NCI-H187 (cell line): ENCODE data around the gene ZNF626.
"Not testable (repeated sequence)": the region's sequence is repeated elsewhere in the genome, so short reads cannot be mapped to it uniquely, and the experiment has no call there.

Experiments used
- DNase-seq, 2 experiments: peaks; one replicate each; lab custom pipeline; 2025; lab: John Stamatoyannopoulos, UW

ZNF626 gene

GRCh38 chr19:20661150-20661819 is at the start of gene ZNF626:
Gene ZNF626 (minus strand): TSS chr19:20661571. CDS start chr19:20661446, 125 bp downstream.
- peak; percentile 77 to 89 for DNase-seq

DNA sequence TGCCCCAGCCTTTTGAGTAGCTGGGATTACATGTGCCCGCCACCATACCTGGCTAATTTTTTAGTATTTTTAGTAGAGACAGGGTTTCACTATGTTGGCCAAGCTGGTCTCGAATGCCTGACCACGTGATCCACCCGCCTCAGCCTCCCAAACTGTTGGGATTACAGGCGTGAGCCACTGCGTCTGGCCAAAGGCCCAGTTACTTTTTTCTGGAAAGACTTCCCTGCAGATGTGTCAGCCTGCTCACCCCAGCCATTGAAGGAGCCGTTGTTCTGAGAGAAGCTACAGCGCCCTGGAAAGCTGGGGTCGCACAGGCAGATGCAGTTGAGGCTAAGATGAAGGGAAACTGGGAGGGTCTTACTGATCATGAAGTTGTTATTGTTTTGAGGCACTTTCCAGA is 7.9 kb upstream of the ZNF626 start:
- DNase-seq, result no peak

DNA sequence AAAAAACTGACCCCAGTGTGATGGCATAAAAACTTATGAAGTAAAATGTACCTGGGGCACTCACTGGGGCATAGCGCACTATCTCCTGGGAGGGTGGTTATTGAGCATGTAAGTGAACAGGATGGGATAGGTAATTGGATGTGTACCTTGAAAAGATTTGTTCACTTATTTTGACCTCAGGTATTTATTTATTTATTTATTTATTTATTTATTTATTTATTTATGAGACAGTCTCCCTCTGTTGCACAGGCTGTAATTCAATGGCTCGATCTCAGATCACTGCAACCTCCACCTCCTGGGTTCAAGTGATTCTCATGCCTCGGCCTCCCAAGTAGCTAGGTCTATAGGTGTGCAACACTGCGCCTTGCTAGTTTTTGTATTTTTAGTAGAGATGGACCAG is 5.9 kb upstream of the ZNF626 start:
- no peak for DNase-seq

GRCh38 chr19:20664901-20665781 is 3.8 kb upstream of the ZNF626 start:
- no peak for DNase-seq

DNA sequence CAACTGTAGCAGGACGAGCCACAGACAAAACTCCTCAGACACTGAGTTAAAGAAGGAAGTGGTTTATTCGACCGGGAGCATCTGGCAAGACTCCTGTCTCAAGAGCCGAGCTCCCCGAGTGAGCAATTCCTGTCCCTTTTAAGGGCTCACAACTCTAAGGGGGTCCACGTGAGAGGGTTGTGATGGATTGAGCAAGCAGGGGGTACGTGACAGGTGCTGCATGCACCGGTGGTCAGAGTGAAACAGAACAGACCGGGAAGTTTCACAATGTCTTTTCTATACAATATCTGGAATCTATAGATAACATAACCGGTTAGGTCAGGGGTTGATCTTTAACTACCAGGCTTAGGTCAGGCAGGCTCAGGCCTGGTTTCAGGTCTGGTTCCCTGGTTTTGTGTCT is 3.1 kb upstream of the ZNF626 start:
- not testable (repeated sequence) for DNase-seq

- no peak for DNase-seq
Measured at GRCh38 chr19:20662421-20663105, 1.2 kb upstream of the ZNF626 start.

GRCh38 chr19:20660473-20661140 is 764 bp downstream of the ZNF626 start:
- DNase-seq, result no peak

DNA sequence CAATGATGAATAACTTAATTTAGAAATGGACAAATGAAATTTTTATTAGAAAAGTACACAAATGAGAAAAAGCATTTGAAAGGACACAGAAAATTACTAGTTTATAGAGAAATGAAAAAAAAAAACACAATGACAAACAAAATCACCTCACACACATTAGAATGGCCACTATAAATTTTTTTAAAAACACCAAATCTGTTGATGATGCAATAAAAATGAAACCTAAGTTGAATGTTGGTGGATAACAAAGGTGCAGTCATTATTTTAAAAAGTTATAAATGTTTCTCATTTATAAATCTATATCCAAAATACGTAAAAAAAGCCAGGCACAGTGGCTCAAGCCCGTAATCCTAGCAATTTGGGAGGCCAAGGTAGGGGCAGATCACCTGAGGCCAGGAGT is 20.8 kb downstream of the ZNF626 start:
- no peak for DNase-seq

DNA sequence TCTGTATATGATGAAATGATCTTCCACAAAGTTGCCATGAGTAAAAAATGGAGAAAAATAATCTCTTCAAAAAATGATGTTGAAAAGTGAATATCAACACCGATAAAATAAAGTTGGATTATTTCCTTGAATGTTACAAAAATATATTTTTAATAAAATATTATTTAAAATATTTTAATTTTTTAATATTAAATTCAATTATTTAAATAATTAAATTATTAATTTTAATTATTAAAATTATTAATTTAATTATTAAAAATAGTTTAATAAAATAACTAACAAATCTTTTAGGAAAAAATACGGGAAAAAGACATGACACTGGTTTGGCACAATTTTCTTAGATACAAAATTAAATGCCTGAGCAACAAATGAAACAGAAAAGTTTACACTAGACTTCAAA is 21.3 kb downstream of the ZNF626 start:
- no peak for DNase-seq

DNA sequence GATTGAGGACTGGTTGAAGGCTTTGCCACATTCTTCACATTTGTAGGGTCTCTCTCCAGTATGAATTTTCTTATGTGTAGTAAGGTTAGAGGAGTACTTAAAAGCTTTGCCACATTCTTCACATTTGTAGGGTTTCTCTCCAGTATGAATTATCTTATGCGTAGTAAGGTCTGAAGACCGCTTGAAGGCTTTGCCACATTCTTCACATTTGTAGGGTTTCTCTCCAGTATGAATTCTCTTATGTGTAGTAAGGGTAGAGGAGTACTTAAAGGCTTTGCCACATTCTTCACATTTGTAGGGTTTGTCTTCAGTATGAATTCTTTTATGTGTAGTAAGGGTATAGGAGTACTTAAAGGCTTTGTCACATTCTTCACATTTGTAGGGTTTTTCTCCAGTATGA is 36.8 kb downstream of the ZNF626 start:
- not testable (repeated sequence) for DNase-seq

DNA sequence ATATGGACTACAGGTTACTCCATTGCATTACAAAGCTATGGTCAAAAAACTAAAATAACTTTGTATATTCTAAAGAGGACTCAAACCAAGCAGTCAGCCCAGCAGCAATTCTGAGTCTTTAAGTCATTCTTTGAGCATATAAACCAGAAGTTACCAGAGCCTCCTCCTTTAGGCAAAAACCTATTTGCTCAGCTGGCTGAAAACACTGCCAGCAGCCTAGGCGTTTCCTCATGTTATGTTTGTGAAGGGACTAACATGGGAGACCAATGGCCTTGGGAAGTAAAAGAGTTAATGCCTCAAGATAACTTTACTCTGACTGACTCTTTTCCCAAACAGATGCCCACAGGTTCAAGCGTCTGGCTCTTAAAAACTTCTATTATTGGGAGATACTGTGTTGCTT is 45.3 kb downstream of the ZNF626 start:
- no peak for DNase-seq

GRCh38 chr19:20614971-20615370 is 46.4 kb downstream of the ZNF626 start:
- not testable (repeated sequence) for DNase-seq

- DNase-seq, result no peak
Measured at GRCh38 chr19:20612711-20613316, 48.6 kb downstream of the ZNF626 start.

GRCh38 chr19:20611866-20612265 is 49.5 kb downstream of the ZNF626 start:
- no peak for DNase-seq

GRCh38 chr19:20607943-20608342 is 53.4 kb downstream of the ZNF626 start:
- DNase-seq, result no peak
